HG02571 (cell line): ENCODE data around the gene CSAD.
"Not testable (repeated sequence)": the region's sequence is repeated elsewhere in the genome, so short reads cannot be mapped to it uniquely, and the experiment has no call there.

Source experiments
- ATAC-seq: cut with Tn5 transposase; IDR thresholded peaks from one replicate; pipeline ENCODE4 v1.9.1; 2021; ENCODE audit warnings: mild to moderate bottlenecking, moderate library complexity; ENCODE audit not compliant: unreplicated experiment

CSAD gene

GRCh38 chr12:53113951-53114350 is 66.8 kb downstream of the CSAD start:
- no peak for ATAC-seq

DNA sequence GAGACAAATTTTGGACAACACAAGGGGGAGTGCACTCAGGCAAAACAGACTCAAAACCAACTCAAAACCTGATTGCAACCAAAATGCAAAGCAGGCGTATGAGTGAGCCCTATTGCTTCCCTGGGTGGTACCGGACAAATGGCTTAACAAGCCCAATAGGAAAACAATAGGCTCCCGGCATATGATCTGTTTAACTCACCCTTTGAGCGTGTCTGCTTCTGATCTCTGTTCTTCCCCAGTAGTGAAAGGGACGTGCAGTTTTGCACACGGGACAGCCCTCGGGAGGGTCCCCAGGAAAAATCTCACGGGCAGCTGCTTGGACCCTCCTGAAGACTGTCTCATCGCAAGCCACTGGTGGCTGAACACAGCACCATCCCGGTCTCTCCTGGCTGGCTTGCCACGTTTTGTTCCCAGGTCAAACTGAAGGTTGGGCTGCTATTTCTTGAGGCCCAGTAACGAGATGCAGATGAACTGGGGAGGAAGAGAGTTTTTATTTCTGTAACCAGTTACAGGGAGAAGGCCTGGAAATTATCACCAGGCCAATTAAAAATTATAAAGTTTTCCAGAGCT is 67.5 kb downstream of the CSAD start:
- ATAC-seq = no peak

DNA sequence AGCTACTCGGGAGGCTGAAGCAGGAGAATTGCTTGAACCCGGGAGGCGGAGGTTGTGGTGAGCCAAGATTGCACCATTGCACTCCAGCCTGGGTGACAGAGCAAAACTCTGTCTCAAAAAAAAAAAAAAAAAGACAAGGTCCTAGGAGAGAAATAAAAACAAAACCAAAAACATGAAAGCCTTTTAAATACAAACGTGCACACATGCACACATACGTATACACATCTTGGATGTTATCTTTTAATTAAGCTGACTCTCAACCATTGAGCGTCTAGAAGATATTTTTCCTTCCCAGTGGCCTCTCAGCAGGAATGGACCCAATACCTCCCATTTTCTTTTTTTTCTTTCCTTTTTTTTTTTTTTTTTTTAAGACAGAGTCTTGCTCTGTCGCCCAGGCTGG is 68.3 kb downstream of the CSAD start:
- ATAC-seq = not testable (repeated sequence)
